Prostate gland (tissue), 2 donors: ENCODE measurements around the gene DAD1. TPM values are rescaled to one million over a fixed set of nuclear protein-coding genes. Genes with fewer than 3 reads are reported as not detected.
"Not testable (repeated sequence)": the region's sequence is repeated elsewhere in the genome, so short reads cannot be mapped to it uniquely, and the experiment has no call there.

Experiments used
- DNase-seq: peaks from one replicate; pipeline ENCODE4 v3.0.0-alpha.2; 2019; ENCODE audit warnings: low spot score
- H3K27ac ChIP-seq, 2 donors: fragments of 200-600 bp; sonication (generic); 2 replicates each; pipeline ENCODE4 v1.5.1; 2017 to 2019
- H3K27me3 ChIP-seq: fragments of 200-600 bp; sonication (generic); replicated peaks from 2 replicates; pipeline ENCODE4 v1.5.1; 2019; ENCODE audit not compliant: insufficient read depth
- H3K36me3 ChIP-seq, 2 donors: fragments of 200-600 bp; sonication (generic); 1 replicate in 1 of 2; 2 replicates in 1 of 2; pipeline versions ENCODE4 v1.5.1 to v1.8.1; 2017 to 2019
- H3K4me1 ChIP-seq: fragments of 200-600 bp; sonication (generic); replicated peaks from 2 replicates; pipeline ENCODE4 v1.5.1; 2019
- H3K4me3 ChIP-seq, 2 donors: fragments of 200-600 bp; sonication (generic); 2 replicates each; pipeline ENCODE4 v1.5.1; 2017 to 2019
- H3K9me3 ChIP-seq: fragments of 200-600 bp; sonication (generic); 2 replicates; pipeline ENCODE4 v1.5.1; 2017
- POLR2A ChIP-seq: fragments of 450-650 bp; IDR thresholded peaks from one replicate; pipeline ENCODE4 v1.6.1; 2016; ENCODE audit warnings: antibody characterized with exemption, mild to moderate bottlenecking
- POLR2AphosphoS5 ChIP-seq: sonication (generic); formaldehyde crosslinking; IDR thresholded peaks from one replicate; pipeline ENCODE4 v1.6.1; 2017; ENCODE audit warnings: antibody characterized with exemption
- WGBS: methylation state at CpG from one replicate; pipeline ENCODE4 v1.1.5; 2018; 5-methylcytosine and 5-hydroxymethylcytosine counted together
- intact Hi-C: fragments of 100-400 bp; cut with DNase I; formaldehyde crosslinking; loops from one replicate; pipeline ENCODE4 v1.14.2; 2022
- total RNA-seq, 2 donors: library from RNA; depleted of rRNA; stranded (reverse); fragments of >200 nt; gene quantifications; one replicate each; pipeline ENCODE4 v1.1.0, GENCODE V29; 2016
- TF ChIP-seq, protein P1 (sequence below), 4 experiments: fragments of 200-600 bp in 2 of 4; fragments of 450-650 bp in 2 of 4; sonication (generic) in 2 of 4; IDR thresholded peaks; 1 replicate in 3 of 4; 2 replicates in 1 of 4; pipeline ENCODE4 v1.5.1; 2016 to 2019; ENCODE audit warnings: antibody characterized with exemption in 4 of 4, mild to moderate bottlenecking in 2 of 4, moderate library complexity in 2 of 4

Gene DAD1
- total RNA-seq: 100 to 1,000 TPM; 231 to 289 TPM

DNA sequence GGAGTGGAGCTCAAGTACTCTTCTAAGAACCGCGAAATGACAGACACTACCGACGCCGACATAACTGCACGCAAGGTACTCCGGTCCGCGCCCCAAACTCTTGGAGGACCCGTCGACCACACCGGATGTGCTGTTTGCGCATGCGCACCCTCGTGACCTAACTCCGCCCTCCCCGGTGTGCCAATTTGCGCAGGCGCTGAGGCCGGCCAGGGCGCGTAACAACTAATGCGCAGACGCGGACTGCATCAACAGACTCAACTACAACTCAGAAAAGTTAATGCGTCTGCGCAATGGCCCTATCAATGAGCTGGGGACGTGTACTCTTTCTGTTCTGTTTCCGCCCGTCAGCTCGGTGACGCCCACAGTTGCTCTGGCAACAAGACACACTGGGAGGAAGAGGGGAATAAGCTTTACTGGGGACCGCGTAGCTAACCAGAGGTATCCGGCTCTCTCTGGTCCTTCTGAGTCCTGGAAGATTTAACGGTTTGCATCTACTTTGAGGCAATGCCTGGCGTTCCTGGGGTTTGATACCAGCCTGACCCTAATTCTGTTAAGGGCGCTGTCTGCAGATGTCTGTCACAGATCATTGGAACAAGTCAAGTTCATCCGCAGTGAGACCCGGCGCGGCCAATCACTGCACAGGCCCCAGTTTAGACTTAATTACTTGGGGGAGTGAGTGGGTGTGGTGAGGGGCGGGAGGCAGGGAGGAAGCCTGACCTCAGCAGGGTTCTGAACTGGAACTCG lies at the start of gene DAD1:
Gene DAD1, minus strand, starts transcription at position 129 of the 744 bp plus-strand sequence. Its CDS starts 67 bp downstream, at position 62.
- peak within 1 kb of the TSS; percentile 60 to 73 for H3K4me3 ChIP-seq
- H3K4me1 ChIP-seq: peaks cover 7% of the 10 kb centered on the region
- H3K36me3 ChIP-seq: no peaks in the 10 kb centered on the region
- H3K27ac ChIP-seq: peak within 1 kb of the TSS; percentile 79 to 84
- under 1% methylated on average over 44 of the region's 44 CpGs for WGBS
- no peaks in the 10 kb centered on the region for H3K27me3 ChIP-seq
- DNase-seq: peak; percentile 99
- intact Hi-C loops: loop anchor here (5.0 kb wide), 1 partner anchor 248 kb away; the partner anchor contains the start of gene MMP14
- H3K9me3 ChIP-seq: no peaks in the 10 kb centered on the region
- TF ChIP-seq POLR2AphosphoS5 (peak; percentile 100), POLR2A (peak; percentile 90)
- TF ChIP-seq, protein P1, sequence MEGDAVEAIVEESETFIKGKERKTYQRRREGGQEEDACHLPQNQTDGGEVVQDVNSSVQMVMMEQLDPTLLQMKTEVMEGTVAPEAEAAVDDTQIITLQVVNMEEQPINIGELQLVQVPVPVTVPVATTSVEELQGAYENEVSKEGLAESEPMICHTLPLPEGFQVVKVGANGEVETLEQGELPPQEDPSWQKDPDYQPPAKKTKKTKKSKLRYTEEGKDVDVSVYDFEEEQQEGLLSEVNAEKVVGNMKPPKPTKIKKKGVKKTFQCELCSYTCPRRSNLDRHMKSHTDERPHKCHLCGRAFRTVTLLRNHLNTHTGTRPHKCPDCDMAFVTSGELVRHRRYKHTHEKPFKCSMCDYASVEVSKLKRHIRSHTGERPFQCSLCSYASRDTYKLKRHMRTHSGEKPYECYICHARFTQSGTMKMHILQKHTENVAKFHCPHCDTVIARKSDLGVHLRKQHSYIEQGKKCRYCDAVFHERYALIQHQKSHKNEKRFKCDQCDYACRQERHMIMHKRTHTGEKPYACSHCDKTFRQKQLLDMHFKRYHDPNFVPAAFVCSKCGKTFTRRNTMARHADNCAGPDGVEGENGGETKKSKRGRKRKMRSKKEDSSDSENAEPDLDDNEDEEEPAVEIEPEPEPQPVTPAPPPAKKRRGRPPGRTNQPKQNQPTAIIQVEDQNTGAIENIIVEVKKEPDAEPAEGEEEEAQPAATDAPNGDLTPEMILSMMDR (IDR thresholded peaks at IDR 0.05): peak in 1 of 4 experiments; percentile 15

GRCh38 chr14:22635980-22636379 lies 47.0 kb upstream of the DAD1 start:
- H3K4me3 ChIP-seq, H3K36me3 ChIP-seq, H3K27me3 ChIP-seq, H3K4me1 ChIP-seq, H3K9me3 ChIP-seq, H3K27ac ChIP-seq, intact Hi-C loops, DNase-seq: not testable (repeated sequence)
- 27% methylated on average over 1 of the region's 1 CpG for WGBS

DNA sequence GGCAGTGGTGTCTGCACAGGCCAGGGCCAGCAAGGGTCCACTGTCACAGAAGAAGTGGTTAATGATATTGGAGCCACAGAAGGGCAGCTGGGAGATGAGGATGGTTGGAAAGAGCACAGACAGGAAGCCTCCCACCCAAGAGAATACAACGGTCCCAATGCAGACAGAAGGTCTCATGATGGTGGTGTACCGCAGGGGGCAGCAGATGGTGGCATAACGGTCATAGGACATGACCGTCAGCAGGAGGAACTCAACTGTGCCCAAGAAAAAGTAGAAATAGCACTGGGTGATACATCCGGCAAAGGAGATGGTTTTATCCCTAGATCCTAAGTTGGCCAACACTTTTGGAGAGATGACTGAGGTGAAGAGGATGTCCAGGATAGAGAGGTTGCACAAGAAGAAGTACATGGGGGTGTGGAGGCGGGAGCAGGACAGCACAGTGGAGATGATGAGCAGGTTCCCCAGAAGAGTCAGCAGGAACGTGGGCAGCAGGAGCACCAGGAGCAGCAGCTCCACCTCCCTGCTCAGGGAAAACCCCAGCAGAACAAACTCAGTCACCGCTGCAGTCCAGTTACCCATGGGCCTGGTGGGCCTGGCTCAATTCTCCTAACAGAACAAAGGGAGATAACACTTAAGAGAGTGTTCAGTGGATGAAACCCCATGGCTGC lies 45.3 kb upstream of the DAD1 start:
- TF ChIP-seq POLR2A (no peak), POLR2AphosphoS5 (no peak)
- TF ChIP-seq, protein P1 (IDR thresholded peaks at IDR 0.05): no peak
- intact Hi-C loops: no loop called here
- Histone ChIP-seq H3K27ac (no peak overlapping the region), H3K9me3 (no peaks in the 10 kb centered on the region), H3K4me3 (no peak overlapping the region), H3K36me3 (no peaks in the 10 kb centered on the region), H3K4me1 (no peaks in the 10 kb centered on the region), H3K27me3 (no peaks in the 10 kb centered on the region)
- 81% methylated on average over 8 of the region's 8 CpGs for WGBS
- DNase-seq: no peak

GRCh38 chr14:22630486-22630885 lies 41.5 kb upstream of the DAD1 start:
- TF ChIP-seq, protein P1 (IDR thresholded peaks at IDR 0.05): no peak
- TF ChIP-seq POLR2A (no peak), POLR2AphosphoS5 (no peak)
- Histone ChIP-seq H3K36me3 (no peaks in the 10 kb centered on the region), H3K27me3 (no peaks in the 10 kb centered on the region), H3K4me1 (no peaks in the 10 kb centered on the region), H3K4me3 (no peak overlapping the region), H3K9me3 (no peaks in the 10 kb centered on the region), H3K27ac (no peak overlapping the region)
- 94% methylated on average over 2 of the region's 2 CpGs for WGBS
- intact Hi-C loops: no loop called here
- no peak for DNase-seq

- TF ChIP-seq, protein P1 (IDR thresholded peaks at IDR 0.05): no peak
- TF ChIP-seq POLR2AphosphoS5 (no peak), POLR2A (no peak)
- H3K4me1 ChIP-seq: no peaks in the 10 kb centered on the region
- intact Hi-C loops: no loop called here
- no peaks in the 10 kb centered on the region for H3K36me3 ChIP-seq
- no peak for DNase-seq
- H3K27ac ChIP-seq: no peak overlapping the region
- WGBS: 94% methylated on average over 3 of the region's 3 CpGs
- no peaks in the 10 kb centered on the region for H3K27me3 ChIP-seq
- H3K4me3 ChIP-seq: no peak overlapping the region
- no peaks in the 10 kb centered on the region for H3K9me3 ChIP-seq
Measured at GRCh38 chr14:22630066-22630465, 41.0 kb upstream of the DAD1 start.
